Stimulated activated CD8-positive, alpha-beta memory T cell treated with anti-CD3 and anti-CD28 coated beads, Interleukin-4, amount 100 ng/mL, for 4 hours (primary cell): ENCODE data around the gene GRXCR1.

Experiments
- DNase-seq, 2 donors: peaks; one replicate each; pipeline ENCODE4 v3.0.0-alpha.2; 2020; ENCODE audit warnings: low read depth in 2 of 2, low spot score in 1 of 2

Gene GRXCR1

GRCh38 chr4:42927946-42928345, 35.4 kb downstream of the GRXCR1 start:
- no peak for DNase-seq

DNA sequence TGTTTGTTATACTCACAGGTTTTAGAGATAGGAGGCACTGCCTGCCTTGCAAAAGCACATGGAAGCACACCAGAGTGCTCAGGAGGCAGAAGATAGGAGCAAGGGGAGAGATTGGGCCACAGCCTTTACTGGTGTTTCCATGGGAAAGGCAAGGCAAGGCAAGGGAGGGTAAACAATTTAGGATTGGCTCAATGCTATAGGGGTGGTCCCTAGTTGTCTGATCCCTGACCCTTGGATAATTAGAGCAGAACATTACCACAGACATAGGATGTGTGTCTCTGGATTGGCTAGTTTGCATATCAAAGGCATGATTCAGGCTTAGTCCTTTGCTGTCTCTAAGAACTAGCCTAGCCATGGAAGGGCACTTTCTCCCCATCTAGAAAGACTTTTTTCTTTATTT, 36.1 kb downstream of the GRXCR1 start:
- DNase-seq = no peak

- DNase-seq = no peak
Observed at GRCh38 chr4:42942216-42942615, 49.7 kb downstream of the GRXCR1 start.

GRCh38 chr4:42945874-42946273, 53.4 kb downstream of the GRXCR1 start:
- no peak for DNase-seq

GRCh38 chr4:42953321-42953720, 60.8 kb downstream of the GRXCR1 start:
- DNase-seq = no peak

- no peak for DNase-seq
Observed at GRCh38 chr4:42954963-42955669, 62.6 kb downstream of the GRXCR1 start.

DNA sequence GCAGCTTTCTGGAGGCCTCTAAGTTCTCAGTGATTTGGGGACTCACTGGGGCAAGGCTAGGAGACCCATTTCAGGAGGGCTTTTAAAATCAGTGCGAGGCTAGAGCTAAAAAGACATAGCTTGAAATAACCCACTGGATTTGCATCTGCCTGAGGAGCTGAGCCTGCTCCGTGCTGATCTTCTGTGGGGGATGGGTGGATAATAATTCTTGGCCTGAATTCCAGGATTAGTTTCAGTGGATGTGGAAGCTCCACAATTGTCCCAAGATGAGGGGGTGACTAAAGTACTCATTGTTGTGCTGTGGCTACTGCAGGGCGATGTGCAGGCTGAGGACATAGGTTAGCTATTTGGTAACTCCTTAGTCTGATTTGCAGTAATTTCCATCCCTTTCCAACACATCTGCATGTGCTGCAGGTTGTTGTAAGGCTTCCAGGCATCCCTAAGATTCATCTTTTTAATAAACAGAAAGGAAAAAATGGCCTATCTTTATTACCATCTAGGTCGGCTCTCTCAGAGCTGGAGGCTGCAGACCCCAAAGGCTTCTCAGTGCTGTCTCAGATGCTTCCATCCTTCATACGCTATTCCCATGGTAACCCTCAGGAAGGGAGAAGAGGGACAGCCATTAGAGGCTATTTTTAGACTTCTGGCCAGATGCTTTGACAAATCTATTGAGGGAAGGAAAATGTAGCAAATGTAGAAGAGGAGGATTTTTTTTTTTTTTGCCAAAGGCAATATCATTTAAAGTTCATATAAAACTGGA, 63.4 kb downstream of the GRXCR1 start:
- no peak for DNase-seq

GRCh38 chr4:42965326-42965725, 72.8 kb downstream of the GRXCR1 start:
- no peak for DNase-seq

- DNase-seq = no peak
Observed at GRCh38 chr4:42985976-42986375, 93.5 kb downstream of the GRXCR1 start.

GRCh38 chr4:42995343-42995944, 102.9 kb downstream of the GRXCR1 start:
- DNase-seq = no peak

DNA sequence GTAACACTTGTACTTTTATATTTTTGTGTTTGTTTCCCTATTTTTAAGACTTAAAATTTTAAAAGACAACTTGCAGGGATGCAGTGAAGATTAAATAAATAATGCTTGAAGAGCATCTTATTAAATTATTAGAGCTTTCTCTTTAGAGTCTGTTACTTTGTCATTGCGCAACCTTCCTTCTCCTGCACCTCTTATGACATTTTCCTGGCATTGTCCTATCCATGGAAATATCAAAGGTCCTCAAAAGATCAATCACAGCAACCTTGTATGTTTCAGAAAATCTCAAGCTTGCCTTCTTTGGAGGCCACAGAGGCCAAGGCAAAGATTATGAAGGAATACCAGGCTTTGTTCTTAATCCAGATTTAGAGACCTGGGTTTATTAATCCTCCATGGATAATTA, 116.3 kb downstream of the GRXCR1 start:
- DNase-seq = no peak

DNA sequence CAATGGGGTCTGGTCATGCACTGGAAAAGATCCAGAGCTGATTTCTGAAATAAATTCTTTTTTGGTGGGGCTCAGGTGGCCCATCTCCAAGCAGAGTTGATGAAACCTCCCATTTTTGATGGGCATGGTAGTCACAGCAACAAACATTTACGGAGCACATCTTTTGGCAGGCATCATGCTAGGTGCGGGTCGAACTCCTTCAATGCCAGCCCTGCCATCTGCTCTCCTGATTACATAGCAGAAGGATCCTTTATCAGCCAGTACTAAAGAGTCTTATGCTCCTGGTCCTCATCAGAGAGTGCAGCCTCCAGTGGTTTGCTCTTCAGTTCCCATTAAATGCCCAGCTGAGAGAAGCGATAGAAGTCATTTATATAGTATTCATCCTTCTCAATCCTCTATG, 121.7 kb downstream of the GRXCR1 start:
- no peak for DNase-seq

- DNase-seq = no peak
Observed at GRCh38 chr4:43041632-43042031, 149.1 kb downstream of the GRXCR1 start.

- DNase-seq = no peak
Observed at GRCh38 chr4:43047058-43047457, 154.5 kb downstream of the GRXCR1 start.

DNA sequence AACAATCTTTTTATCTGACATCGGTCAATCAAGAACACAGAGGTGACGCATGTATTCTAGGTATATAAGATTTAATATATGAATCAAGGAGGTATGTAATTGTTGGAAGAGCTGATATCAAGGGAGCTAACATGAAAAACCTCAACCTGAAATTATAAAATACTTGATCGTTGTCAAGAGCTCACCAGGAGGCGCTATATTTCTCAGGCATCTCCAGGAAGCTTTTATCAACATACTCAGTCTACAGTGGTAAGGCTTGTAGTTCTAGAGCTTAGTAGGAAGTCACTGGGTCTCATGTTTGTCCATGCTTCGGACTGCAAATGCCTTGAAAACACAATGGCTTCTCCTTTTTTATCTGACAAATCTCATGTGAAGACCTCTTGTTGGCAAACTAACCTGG, 156.1 kb downstream of the GRXCR1 start:
- no peak for DNase-seq

DNA sequence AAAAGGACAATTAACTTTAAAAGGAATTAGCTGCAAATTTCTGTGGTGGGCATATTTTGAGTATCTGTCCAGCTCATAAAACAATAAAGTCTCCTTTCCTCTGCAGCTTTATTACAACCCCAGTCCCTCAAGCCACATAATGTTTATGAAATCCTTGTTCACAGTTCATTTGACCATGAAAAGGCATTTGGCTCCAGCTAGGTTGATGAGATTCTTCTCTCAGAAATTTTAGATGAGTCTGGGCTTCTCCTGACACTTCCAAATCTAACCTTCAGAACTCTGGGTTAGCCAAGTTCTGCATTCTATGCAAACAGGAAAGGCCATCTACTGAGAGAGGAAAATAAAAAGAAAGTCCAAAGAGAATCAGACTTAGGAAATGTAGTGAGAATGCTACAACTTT, 156.8 kb downstream of the GRXCR1 start:
- DNase-seq = no peak

GRCh38 chr4:43066415-43066814, 173.9 kb downstream of the GRXCR1 start:
- DNase-seq = no peak

- DNase-seq = no peak
Observed at GRCh38 chr4:43071069-43071468, 178.6 kb downstream of the GRXCR1 start.
